ENCODE measurements around the gene ITPK1.

ITPK1 gene

GRCh38 chr14:93014058-93015023 lies 101.4 kb downstream of the ITPK1 start:
- TF ChIP-seq REST (IDR thresholded peaks at IDR 0.05; ENCODE audit: insufficient read depth in 1 of 2, low read depth in 2 of 2, low read length in 2 of 2): no peak
- no peak for TF ChIP-seq FOXP2 (optimal IDR thresholded peaks at IDR 0.05; ENCODE audit: borderline replicate concordance, extremely low read depth, extremely low read length, insufficient read depth)
- TF ChIP-seq SIN3A (IDR thresholded peaks at IDR 0.05; ENCODE audit: borderline replicate concordance, insufficient read depth, low read length): no peak
- no peak for TF ChIP-seq POLR2AphosphoS5 (IDR thresholded peaks at IDR 0.05; ENCODE audit: low read depth, low read length)
- TF ChIP-seq TAF1 (IDR thresholded peaks at IDR 0.05; ENCODE audit: borderline replicate concordance, insufficient read depth, low read length): no peak

GRCh38 chr14:93012951-93013719 lies 102.6 kb downstream of the ITPK1 start:
- TF ChIP-seq FOXP2 (optimal IDR thresholded peaks at IDR 0.05; ENCODE audit: borderline replicate concordance, extremely low read depth, extremely low read length, insufficient read depth): no peak
- TF ChIP-seq REST (IDR thresholded peaks at IDR 0.05; ENCODE audit: insufficient read depth in 1 of 2, low read depth in 2 of 2, low read length in 2 of 2): no peak
- TF ChIP-seq POLR2AphosphoS5 (IDR thresholded peaks at IDR 0.05; ENCODE audit: low read depth, low read length): no peak
- TF ChIP-seq SIN3A (IDR thresholded peaks at IDR 0.05; ENCODE audit: borderline replicate concordance, insufficient read depth, low read length): no peak
- TF ChIP-seq TAF1 (IDR thresholded peaks at IDR 0.05; ENCODE audit: borderline replicate concordance, insufficient read depth, low read length): no peak

- TF ChIP-seq REST (IDR thresholded peaks at IDR 0.05; ENCODE audit: insufficient read depth in 1 of 2, low read depth in 2 of 2, low read length in 2 of 2): no peak
Measured at GRCh38 chr14:93012506-93012905, 103.2 kb downstream of the ITPK1 start.

GRCh38 chr14:93011650-93012325 lies 103.9 kb downstream of the ITPK1 start:
- TF ChIP-seq TAF1 (IDR thresholded peaks at IDR 0.05; ENCODE audit: borderline replicate concordance, insufficient read depth, low read length): no peak
- no peak for TF ChIP-seq SIN3A (IDR thresholded peaks at IDR 0.05; ENCODE audit: borderline replicate concordance, insufficient read depth, low read length)
- no peak for TF ChIP-seq REST (IDR thresholded peaks at IDR 0.05; ENCODE audit: insufficient read depth in 1 of 2, low read depth in 2 of 2, low read length in 2 of 2)
- no peak for TF ChIP-seq POLR2AphosphoS5 (IDR thresholded peaks at IDR 0.05; ENCODE audit: low read depth, low read length)
- no peak for TF ChIP-seq FOXP2 (optimal IDR thresholded peaks at IDR 0.05; ENCODE audit: borderline replicate concordance, extremely low read depth, extremely low read length, insufficient read depth)

Measured in PFSK-1 (cell line).